Activated CD8-positive, alpha-beta memory T cell treated with anti-CD3 and anti-CD28 coated beads for 1 hour (primary cell): ENCODE results near the gene CTIF.

Experiments used
- DNase-seq, 2 donors: peaks; one replicate each; pipeline ENCODE4 v3.0.0-alpha.2; 2020; ENCODE audit warnings: low read depth in 1 of 2; ENCODE audit errors: extremely low read depth in 1 of 2

Gene CTIF

GRCh38 chr18:48887905-48888772, 349.3 kb downstream of the CTIF start:
- no peak for DNase-seq

- DNase-seq, result no peak
Measured at GRCh38 chr18:48888773-48889080, 349.9 kb downstream of the CTIF start.

GRCh38 chr18:48889115-48889941, 350.5 kb downstream of the CTIF start:
- DNase-seq, result no peak

- DNase-seq, result no peak
Measured at GRCh38 chr18:48889981-48890762, 351.3 kb downstream of the CTIF start.

- DNase-seq, result no peak
Measured at GRCh38 chr18:48891721-48892120, 352.9 kb downstream of the CTIF start.

GRCh38 chr18:48892146-48892855, 353.5 kb downstream of the CTIF start:
- no peak for DNase-seq

- no peak for DNase-seq
Measured at GRCh38 chr18:48893061-48893607, 354.3 kb downstream of the CTIF start.

GRCh38 chr18:48893608-48894600, 355.1 kb downstream of the CTIF start:
- DNase-seq, result no peak

- DNase-seq, result no peak
Measured at GRCh38 chr18:48894799-48895346, 356.0 kb downstream of the CTIF start.

- DNase-seq, result no peak
Measured at GRCh38 chr18:48896326-48896874, 357.6 kb downstream of the CTIF start.

- peak in 1 of 2 donors; percentile 5 for DNase-seq
Measured at GRCh38 chr18:48896875-48897511, 358.2 kb downstream of the CTIF start.

- no peak for DNase-seq
Measured at GRCh38 chr18:48897531-48897930, 358.7 kb downstream of the CTIF start.

GRCh38 chr18:48898521-48898920, 359.7 kb downstream of the CTIF start:
- no peak for DNase-seq

- DNase-seq, result no peak
Measured at GRCh38 chr18:48899558-48900174, 360.8 kb downstream of the CTIF start.

GRCh38 chr18:48900469-48900868, 361.6 kb downstream of the CTIF start:
- DNase-seq, result no peak

- DNase-seq, result no peak
Measured at GRCh38 chr18:48901145-48902022, 362.6 kb downstream of the CTIF start.
